Ovary (tissue), 9 donors: ENCODE results near the gene BTLA. TPM values are rescaled to one million over a fixed set of nuclear protein-coding genes. Genes with fewer than 3 reads are reported as not detected.
"Not testable (repeated sequence)": the region's sequence is repeated elsewhere in the genome, so short reads cannot be mapped to it uniquely, and the experiment has no call there.

Experiments
- DNase-seq, 5 donors: peaks; one replicate each; pipeline ENCODE4 v3.0.0-alpha.2; 2019 to 2020
- H3K27ac ChIP-seq, 2 donors: fragments of 200-600 bp; one replicate each; pipeline versions ENCODE4 v1.5.1 to v1.8.0; 2019 to 2022
- H3K27me3 ChIP-seq: fragments of 200-600 bp; one replicate; pipeline ENCODE4 v1.8.0; 2022
- H3K36me3 ChIP-seq: fragments of 200-600 bp; sonication (generic); one replicate; pipeline ENCODE4 v1.5.1; 2019
- H3K4me1 ChIP-seq: one replicate; pipeline ENCODE4 v1.8.1; 2013; ENCODE audit warnings: mild to moderate bottlenecking, moderate library complexity; ENCODE audit not compliant: insufficient read depth
- H3K4me3 ChIP-seq: fragments of 200-600 bp; sonication (generic); one replicate; pipeline ENCODE4 v1.5.1; 2017
- H3K9me3 ChIP-seq, 2 donors: fragments of 200-600 bp in 1 of 2; sonication (generic) in 1 of 2; one replicate each; pipeline versions ENCODE4 v1.5.1 to v1.8.1; 2013 to 2019; ENCODE audit warnings: mild to moderate bottlenecking in 1 of 2, moderate library complexity in 1 of 2
- EP300 ChIP-seq: sonication (generic); formaldehyde crosslinking; IDR thresholded peaks from one replicate; pipeline ENCODE4 v1.6.1; 2017; ENCODE audit warnings: antibody characterized with exemption
- POLR2A ChIP-seq: fragments of 450-650 bp; IDR thresholded peaks from one replicate; pipeline ENCODE4 v1.6.1; 2017; ENCODE audit warnings: antibody characterized with exemption, mild to moderate bottlenecking, moderate library complexity
- WGBS, 3 donors: extraction: QIAGEN DNeasy Blood & Tissue Kit in 1 of 3; methylation state at CpG; one replicate each; pipeline versions ENCODE4 v1.1.5 to v1.1.7; 2013 to 2017; 5-methylcytosine and 5-hydroxymethylcytosine counted together
- intact Hi-C, 4 donors: fragments of 100-400 bp; cut with DNase I; formaldehyde crosslinking; loops; one replicate each; pipeline versions ENCODE4 v1.11.0 to v1.15.1; 2022 to 2023
- polyA plus RNA-seq, 2 donors: library from polyadenylated mRNA; stranded (reverse); fragments of 200-250 nt in 1 of 2; fragments of 350-450 nt in 1 of 2; fragmentation: Illumina TruSeq in 1 of 2; extraction: RNeasy Lipid Tissue Mini Kit (QIAGEN cat#74804) in 1 of 2; gene quantifications; one replicate each; pipeline ENCODE4 v1.2.3, GENCODE V29; 2013 to 2014
- total RNA-seq, 7 donors: library from RNA; depleted of rRNA in 2 of 7; stranded (reverse); fragments of >200 nt in 2 of 7; fragmentation: NEBNext Ultra II Directional in 3 of 7; extraction: Animal tissue kit (Norgen Biotek cat#: 25700) in 3 of 7; gene quantifications; one replicate each; pipeline versions ENCODE4 v1.1.0 to v1.2.4, GENCODE V29; 2016 to 2023
- TF ChIP-seq, protein P1 (sequence below), 3 donors: fragments of 450-650 bp in 2 of 3; fragments of 200-600 bp in 1 of 3; IDR thresholded peaks; one replicate each; pipeline versions ENCODE4 v1.5.1 to v1.8.0; 2016 to 2022; ENCODE audit warnings: antibody characterized with exemption in 3 of 3, mild to moderate bottlenecking in 1 of 3
- donor health status: DM: no; HTN: no; CAD: no; lungs with moderate emphysema.
- donor health status: DM: no; HTN: no; CAD: no.
- donor health status: Bipolar disorder and iron deficiency.
- donor health status: DM: yes; HTN: yes; CAD: no.
- donor health status: DM: no; HTN: no; CAD: no.
- donor health status: DM: yes; HTN: yes; CAD: no.

The BTLA gene
- total and polyA plus RNA-seq, 9 donors: 0.04 to 0.48 (median 0.17) TPM; not detected in 4

- no peak for DNase-seq
- no peaks in the 10 kb centered on the region for H3K36me3 ChIP-seq
- H3K27me3 ChIP-seq: no peaks in the 10 kb centered on the region
- no peak overlapping the region for H3K4me3 ChIP-seq
- no peaks in the 10 kb centered on the region for H3K4me1 ChIP-seq
- TF ChIP-seq, protein P1, sequence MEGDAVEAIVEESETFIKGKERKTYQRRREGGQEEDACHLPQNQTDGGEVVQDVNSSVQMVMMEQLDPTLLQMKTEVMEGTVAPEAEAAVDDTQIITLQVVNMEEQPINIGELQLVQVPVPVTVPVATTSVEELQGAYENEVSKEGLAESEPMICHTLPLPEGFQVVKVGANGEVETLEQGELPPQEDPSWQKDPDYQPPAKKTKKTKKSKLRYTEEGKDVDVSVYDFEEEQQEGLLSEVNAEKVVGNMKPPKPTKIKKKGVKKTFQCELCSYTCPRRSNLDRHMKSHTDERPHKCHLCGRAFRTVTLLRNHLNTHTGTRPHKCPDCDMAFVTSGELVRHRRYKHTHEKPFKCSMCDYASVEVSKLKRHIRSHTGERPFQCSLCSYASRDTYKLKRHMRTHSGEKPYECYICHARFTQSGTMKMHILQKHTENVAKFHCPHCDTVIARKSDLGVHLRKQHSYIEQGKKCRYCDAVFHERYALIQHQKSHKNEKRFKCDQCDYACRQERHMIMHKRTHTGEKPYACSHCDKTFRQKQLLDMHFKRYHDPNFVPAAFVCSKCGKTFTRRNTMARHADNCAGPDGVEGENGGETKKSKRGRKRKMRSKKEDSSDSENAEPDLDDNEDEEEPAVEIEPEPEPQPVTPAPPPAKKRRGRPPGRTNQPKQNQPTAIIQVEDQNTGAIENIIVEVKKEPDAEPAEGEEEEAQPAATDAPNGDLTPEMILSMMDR (IDR thresholded peaks at IDR 0.05): no peak
- TF ChIP-seq POLR2A: no peak
- no peak for TF ChIP-seq EP300
- no peak overlapping the region for H3K27ac ChIP-seq
- 89 to 93% (median 93%) methylated on average over 5 of the region's 5 CpGs for WGBS, 3 donors
- H3K9me3 ChIP-seq: no peaks in the 10 kb centered on the region
- intact Hi-C loops: no loop called here
Measured at GRCh38 chr3:112427123-112427522, 72.1 kb downstream of the BTLA start.

DNA sequence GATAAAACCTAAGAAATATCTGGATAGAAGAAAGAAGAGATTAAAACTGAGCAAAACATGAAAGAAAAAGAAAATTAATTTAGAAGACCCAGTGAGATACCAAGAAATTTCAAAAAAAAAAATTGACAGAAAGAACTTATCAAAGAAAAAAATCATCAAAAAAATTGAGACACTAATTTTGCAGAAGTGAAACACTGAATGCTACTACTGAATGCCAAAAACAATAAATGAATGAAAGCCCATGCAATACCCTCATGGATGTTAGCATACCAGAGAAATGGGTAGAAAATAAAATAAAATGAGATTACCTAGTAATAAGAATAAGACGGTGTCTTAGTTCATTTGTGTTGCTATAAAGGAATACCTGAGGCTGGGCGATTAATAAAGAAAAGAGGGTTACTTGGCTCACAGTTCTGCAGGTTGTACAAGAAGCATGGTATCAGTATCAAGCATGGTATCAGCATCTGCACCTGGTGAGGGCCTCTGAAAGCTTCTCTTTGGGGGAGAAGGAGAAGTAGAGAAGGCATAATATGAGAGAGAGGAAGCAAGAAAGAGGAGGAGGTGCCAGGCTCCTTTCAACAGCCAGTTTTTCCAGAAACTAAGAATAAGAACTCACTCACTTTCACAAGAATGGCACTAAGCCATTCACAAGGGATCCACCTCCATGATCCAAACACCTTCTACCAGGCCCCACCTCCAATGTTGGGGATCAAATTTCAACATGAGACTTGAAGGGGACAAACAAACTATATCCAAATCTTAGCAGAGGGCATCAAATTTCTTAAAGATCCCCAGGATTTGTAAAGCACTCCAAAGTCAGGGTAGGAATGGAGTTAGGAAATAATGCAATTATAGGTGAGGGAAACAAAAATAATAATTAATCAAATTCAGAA is 73.2 kb downstream of the BTLA start:
- DNase-seq: no peak
- Histone ChIP-seq H3K27ac (no peak overlapping the region), H3K4me1 (no peaks in the 10 kb centered on the region), H3K4me3 (no peak overlapping the region), H3K36me3 (no peaks in the 10 kb centered on the region), H3K27me3 (no peaks in the 10 kb centered on the region), H3K9me3 (no peaks in the 10 kb centered on the region)
- 94 to 99% (median 98%) methylated on average over 2 of the region's 2 CpGs for WGBS, 3 donors
- TF ChIP-seq EP300 (no peak), POLR2A (no peak)
- TF ChIP-seq, protein P1 (IDR thresholded peaks at IDR 0.05): no peak
- intact Hi-C loops: no loop called here

DNA sequence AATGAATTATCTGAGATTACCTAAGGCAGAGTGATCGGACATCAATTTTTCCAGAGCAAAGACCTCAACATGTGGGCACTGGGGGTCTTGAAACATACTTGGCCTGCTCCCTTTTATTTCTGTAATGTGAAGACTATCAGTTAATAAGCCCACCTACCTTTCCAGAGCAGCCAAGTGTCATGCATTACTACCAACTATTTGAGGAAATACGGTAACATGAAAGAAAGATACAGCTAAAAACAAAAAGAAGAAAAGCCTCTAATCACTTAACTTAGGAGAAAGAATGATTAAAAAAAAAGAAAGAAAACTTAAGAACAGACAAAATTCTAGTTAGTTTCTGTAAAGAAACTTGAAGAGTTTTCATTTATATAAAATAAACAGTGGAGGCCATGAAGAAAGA is 73.9 kb downstream of the BTLA start:
- Histone ChIP-seq H3K4me3 (no peak overlapping the region), H3K9me3 (no peaks in the 10 kb centered on the region), H3K4me1 (no peaks in the 10 kb centered on the region), H3K27me3 (no peaks in the 10 kb centered on the region), H3K36me3 (no peaks in the 10 kb centered on the region), H3K27ac (no peak overlapping the region)
- TF ChIP-seq EP300: no peak
- TF ChIP-seq POLR2A: no peak
- WGBS, 3 donors: 94 to 96% (median 96%) methylated on average over 2 of the region's 2 CpGs
- intact Hi-C loops: no loop called here
- DNase-seq: no peak

DNA sequence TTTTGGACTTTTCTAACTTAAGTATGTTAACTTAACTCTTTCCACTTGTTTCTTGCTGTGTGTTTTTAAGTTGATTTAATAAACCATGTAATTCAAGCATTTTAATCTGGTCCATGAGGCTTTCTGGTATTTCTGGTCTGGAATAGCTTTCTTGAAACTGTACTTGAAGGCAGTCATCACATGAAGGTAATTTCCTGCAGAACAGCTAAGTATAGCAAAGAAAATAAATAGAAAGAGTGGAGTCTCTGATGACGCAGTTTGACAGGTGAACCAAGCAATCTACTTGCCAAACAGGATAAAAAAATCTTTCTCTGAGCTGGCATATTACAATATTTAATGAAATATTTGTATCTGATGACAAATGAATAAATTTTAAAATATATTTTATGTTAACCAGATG is 74.9 kb downstream of the BTLA start:
- Histone ChIP-seq H3K36me3 (no peaks in the 10 kb centered on the region), H3K4me1 (no peaks in the 10 kb centered on the region), H3K4me3 (no peak overlapping the region), H3K27ac (no peak overlapping the region), H3K27me3 (no peaks in the 10 kb centered on the region), H3K9me3 (no peaks in the 10 kb centered on the region)
- intact Hi-C loops: no loop called here
- WGBS, 3 donors: 59 to 75% (median 72%) methylated on average over 1 of the region's 1 CpG
- no peak for DNase-seq
- TF ChIP-seq EP300 (no peak), POLR2A (no peak)
- TF ChIP-seq, protein P1 (IDR thresholded peaks at IDR 0.05): no peak

DNA sequence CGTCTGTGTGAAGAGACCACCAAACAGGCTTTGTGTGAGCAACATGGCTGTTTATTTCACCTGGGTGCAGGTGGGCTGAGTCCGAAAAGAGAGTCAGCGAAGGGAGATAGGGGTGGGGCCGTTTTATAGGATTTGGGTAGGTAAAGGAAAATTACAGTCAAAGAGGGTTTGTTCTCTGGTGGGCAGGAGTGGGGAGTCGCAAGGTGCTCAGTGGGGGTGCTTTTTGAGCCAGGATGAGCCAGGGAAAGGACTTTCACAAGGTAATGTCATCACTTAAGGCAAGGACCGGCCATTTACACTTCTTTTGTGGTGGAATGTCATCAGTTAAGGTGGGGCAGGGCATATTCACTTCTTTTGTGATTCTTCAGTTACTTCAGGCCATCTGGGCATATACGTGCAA is 76.4 kb downstream of the BTLA start:
- H3K36me3 ChIP-seq, H3K4me3 ChIP-seq, H3K27me3 ChIP-seq, H3K9me3 ChIP-seq, H3K27ac ChIP-seq, DNase-seq, intact Hi-C loops, H3K4me1 ChIP-seq: not testable (repeated sequence)
- 52 to 86% (median 84%) methylated on average over 3 to 7 of the region's 7 CpGs for WGBS, 3 donors

GRCh38 chr3:112418526-112418925 is 80.7 kb downstream of the BTLA start:
- H3K9me3 ChIP-seq, H3K27me3 ChIP-seq, H3K36me3 ChIP-seq, H3K4me1 ChIP-seq, H3K4me3 ChIP-seq, DNase-seq, intact Hi-C loops, H3K27ac ChIP-seq: not testable (repeated sequence)
- 84 to 92% (median 89%) methylated on average over 4 to 5 of the region's 5 CpGs for WGBS, 3 donors
